ENCODE data around the gene ASPHD1. TPM values are rescaled to one million over a fixed set of nuclear protein-coding genes. Genes with fewer than 3 reads are reported as not detected.
"Not testable (repeated sequence)": the region's sequence is repeated elsewhere in the genome, so short reads cannot be mapped to it uniquely, and the experiment has no call there.

ASPHD1 gene
- total RNA-seq, 2 experiments from 2014 or later: 1.3 to 1.8 TPM

DNA sequence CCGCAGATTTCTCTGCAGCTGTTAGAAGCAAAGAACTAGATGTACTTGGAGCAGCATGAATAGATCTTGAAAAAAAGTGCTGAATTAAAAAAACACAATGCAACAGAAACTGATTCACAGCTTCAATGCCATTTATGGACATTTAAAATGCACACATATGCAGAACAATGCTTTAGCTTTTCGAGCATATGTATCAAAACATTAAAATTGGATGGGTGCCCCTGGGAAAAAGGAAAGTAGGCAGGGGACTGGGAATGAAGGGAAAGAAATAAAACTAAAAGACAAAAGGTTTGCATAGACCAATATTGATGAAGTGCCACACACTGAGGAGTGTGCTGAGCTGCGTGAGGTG, 20.7 kb downstream of the ASPHD1 start:
- POLR2A ChIA-PET: interaction anchor here (0.6 kb wide), 1 partner anchor 17 kb away, joined by 4 read pairs; no protein-coding TSS in a partner anchor
- CTCF ChIA-PET: interaction anchor here (1.0 to 1.2 kb wide), 2 partner anchors 58 to 220 kb away, joined by 3 read pairs; partner anchors contain the start of gene CDIPT

DNA sequence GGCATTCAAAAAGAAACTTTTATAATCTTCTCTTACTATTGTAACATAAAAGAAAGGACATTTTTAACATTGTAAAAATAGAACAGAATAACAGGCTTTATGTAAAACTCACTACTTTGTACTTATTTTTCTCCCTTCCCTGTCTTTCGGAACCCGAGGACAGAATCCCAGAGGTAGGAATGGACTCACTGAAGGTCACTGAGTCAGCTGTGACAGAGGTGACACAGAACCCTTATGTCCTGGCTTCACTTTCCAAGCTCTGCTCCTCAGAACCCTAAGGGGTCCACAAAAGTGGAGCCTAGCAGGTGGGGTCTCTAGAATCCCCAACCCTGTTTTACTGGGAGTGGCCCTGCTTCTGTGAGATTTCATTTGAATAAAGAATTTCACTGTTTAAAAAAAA, 22.0 kb downstream of the ASPHD1 start:
- ChIA-PET POLR2A (interaction anchor here (0.6 kb wide), 1 partner anchor 69 kb away, joined by 6 read pairs; no protein-coding TSS in a partner anchor), CTCF (no interaction called here)

DNA sequence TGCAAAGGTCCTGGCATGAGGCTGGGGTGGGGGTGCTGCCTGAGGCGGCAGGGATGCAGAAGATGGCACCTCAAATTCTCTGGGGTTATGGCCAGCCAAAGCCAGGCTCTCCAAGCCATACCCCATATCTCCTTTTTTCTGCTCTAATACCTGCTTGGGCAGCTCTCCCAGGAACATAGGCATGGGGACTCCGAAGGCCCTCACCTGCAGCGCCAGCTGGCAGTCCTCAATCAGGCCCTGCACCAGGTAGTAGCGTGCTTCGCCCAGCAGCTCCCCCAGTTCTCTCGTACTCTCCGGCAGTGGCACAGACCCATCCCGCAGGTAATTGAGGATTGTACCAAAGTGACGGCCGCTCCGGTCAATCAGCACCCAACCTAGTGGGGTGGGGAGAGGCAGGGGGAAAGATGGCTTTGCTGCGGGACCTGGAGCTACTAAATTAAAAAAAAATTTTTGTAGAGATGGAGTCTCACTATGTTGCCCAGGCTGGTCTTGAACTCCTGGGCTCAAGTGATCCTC, 22.8 kb downstream of the ASPHD1 start:
- ChIA-PET CTCF (no interaction called here), POLR2A (interaction anchor here (0.6 to 0.7 kb wide), 3 partner anchors 23 to 173 kb away, joined by 3 to 6 read pairs (median 3); partner anchors contain the start of gene ASPHD1)

GRCh38 chr16:29925105-29925756, 24.9 kb downstream of the ASPHD1 start:
- ChIA-PET CTCF (interaction anchor here (0.6 to 1.7 kb wide), 6 partner anchors 9 to 85 kb away, joined by 3 to 5 read pairs (median 4); partner anchors contain the start of gene DOC2A), POLR2A (interaction anchor here (0.5 to 2.4 kb wide), 9 partner anchors 16 to 543 kb away, joined by 3 to 17 read pairs (median 4); partner anchors contain the start of genes ASPHD1, SEZ6L2, TAOK2 and TMEM219)

GRCh38 chr16:29925781-29926710, 25.8 kb downstream of the ASPHD1 start, which contains the start of gene KCTD13:
KCTD13 (minus strand) TSS chr16:29926226; CDS start chr16:29926033, 193 bp downstream.
- POLR2A ChIA-PET: interaction anchor here (0.5 to 2.4 kb wide), 13 partner anchors 17 to 542 kb away, joined by 3 to 17 read pairs (median 4); partner anchors contain the start of genes ASPHD1, HIRIP3, INO80E and SEZ6L2
- CTCF ChIA-PET: interaction anchor here (0.6 to 1.7 kb wide), 7 partner anchors 10 to 187 kb away, joined by 3 to 5 read pairs (median 3); partner anchors contain the start of genes CDIPT and DOC2A

DNA sequence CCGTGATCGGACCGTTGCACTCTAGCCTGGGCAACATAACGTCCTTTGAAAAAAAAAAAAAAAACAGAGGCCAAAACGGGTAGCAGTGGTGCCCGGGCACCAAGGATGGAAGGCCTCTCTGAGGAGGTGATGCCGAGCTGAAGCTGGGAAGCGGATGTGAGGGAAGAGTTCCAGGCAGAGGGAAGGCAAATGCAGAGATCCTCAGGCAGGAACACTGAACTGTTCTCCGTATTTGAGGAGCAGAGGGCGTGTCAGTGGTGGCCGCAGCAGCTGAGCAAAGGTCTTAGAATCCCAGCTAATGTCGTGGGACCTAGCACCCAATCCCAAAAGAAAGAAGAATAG, 26.4 kb downstream of the ASPHD1 start:
- CTCF ChIA-PET: interaction anchor here (0.6 to 1.7 kb wide), 4 partner anchors 10 to 187 kb away, joined by 3 to 5 read pairs (median 3); partner anchors contain the start of gene CDIPT
- POLR2A ChIA-PET: interaction anchor here (0.6 to 2.4 kb wide), 8 partner anchors 27 to 264 kb away, joined by 3 to 17 read pairs (median 4); partner anchors contain the start of genes ASPHD1, HIRIP3, INO80E and SEZ6L2

- CTCF ChIA-PET: interaction anchor here (0.6 to 1.7 kb wide), 4 partner anchors 11 to 1036 kb away, joined by 3 to 5 read pairs (median 3); partner anchors contain the start of gene CDIPT
- POLR2A ChIA-PET: interaction anchor here (0.8 to 2.4 kb wide), 5 partner anchors 46 to 226 kb away, joined by 3 to 17 read pairs (median 4); partner anchors contain the start of genes HIRIP3, INO80E and TAOK2
Observed at GRCh38 chr16:29927070-29927905, 27.0 kb downstream of the ASPHD1 start.

DNA sequence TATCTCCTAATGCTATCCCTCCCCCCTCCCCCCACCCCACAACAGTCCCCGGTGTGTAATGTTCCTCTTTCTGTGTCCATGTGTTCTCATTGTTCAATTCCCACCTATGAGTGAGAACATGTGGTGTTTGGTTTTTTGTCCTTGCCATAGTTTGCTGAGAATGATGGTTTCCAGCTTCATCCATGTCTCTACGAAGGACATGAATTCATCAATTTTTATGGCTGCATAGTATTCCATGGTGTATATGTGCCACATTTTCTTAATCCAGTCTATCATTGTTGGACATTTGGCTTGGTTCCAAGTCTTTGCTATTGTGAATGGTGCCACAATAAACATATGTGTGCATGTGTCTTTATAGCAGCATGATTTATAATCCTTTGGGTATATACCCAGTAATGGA, 31.5 kb downstream of the ASPHD1 start:
- POLR2A ChIA-PET: not testable (repeated sequence)
- CTCF ChIA-PET: interaction anchor here (0.7 to 1.6 kb wide), 3 partner anchors 15 to 115 kb away, joined by 3 read pairs; no protein-coding TSS in a partner anchor

GRCh38 chr16:29940656-29941055, 40.4 kb downstream of the ASPHD1 start:
- ChIA-PET POLR2A (no interaction called here), CTCF (no interaction called here)

DNA sequence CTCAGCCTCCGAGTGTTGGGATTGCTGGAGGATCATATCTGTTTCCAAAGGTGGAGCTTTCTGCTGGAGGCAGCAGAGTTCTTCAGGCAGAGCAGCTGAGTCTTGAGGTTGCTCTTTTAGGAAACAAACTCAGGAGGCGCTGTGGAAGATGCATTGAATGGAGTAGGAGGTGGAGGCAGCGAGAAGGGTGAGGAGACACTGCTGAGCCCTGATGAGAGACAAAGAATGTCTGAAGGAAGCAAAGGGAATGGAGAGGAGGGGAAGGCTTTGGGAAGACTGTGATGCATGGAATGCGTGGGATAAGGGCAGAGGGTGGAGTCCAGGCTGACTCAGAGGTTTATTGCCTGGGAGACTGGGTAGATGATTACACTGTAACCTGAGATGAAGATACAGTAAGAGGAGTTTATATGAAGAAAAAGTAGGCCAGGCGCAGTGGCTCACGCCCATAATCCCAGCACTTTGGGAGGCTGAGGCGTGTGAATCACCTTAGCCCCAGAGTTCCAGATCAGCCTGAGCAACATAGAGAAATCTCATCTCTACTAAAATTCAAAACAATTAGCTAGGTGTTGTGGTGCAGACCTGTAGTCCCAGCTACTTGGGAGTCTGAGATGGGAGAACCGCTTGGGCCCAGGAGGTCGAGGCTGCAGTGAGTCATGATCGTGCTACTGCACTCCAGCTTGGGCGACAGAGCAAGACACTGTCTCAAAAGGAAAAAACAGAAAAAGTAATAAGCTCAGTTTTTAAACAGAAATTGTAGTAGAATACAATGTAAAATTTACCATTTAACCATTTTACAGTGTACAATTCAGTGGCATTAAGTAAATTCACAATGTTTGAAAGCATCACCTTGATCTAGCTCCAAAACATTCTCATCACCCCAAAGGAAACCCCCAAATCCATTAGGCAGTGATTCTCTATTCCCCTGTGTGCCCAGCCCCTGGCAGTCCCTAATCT, 43.8 kb downstream of the ASPHD1 start:
- ChIA-PET CTCF (no interaction called here), POLR2A (no interaction called here)

GRCh38 chr16:29947897-29948296, 47.6 kb downstream of the ASPHD1 start:
- ChIA-PET POLR2A (no interaction called here), CTCF (no interaction called here)

GRCh38 chr16:29950806-29951461, 50.6 kb downstream of the ASPHD1 start:
- POLR2A ChIA-PET: no interaction called here
- CTCF ChIA-PET: no interaction called here

GRCh38 chr16:29951625-29952365, 51.5 kb downstream of the ASPHD1 start:
- ChIA-PET CTCF (no interaction called here), POLR2A (interaction anchor here (0.6 kb wide), 1 partner anchor 178 kb away, joined by 3 read pairs; no protein-coding TSS in a partner anchor)

Measured in activated CD8-positive, alpha-beta memory T cell treated with anti-CD3 and anti-CD28 coated beads for 36 hours (primary cell).